Lung (tissue), 12 donors: ENCODE data around the gene UQCC5. TPM values are rescaled to one million over a fixed set of nuclear protein-coding genes. Genes with fewer than 3 reads are reported as not detected.

Experiments
- ATAC-seq: fragments of 200-7000 bp; cut with Tn5 transposase; one replicate; pipeline ENCODE4 v1.9.1; 2020; ENCODE audit warnings: moderate number of reproducible peaks; ENCODE audit not compliant: insufficient read depth, low FRiP score
- DNase-seq, 3 donors: peaks; one replicate each; pipeline ENCODE4 v3.0.0-alpha.2; 2013 to 2017
- H3K27ac ChIP-seq, 2 donors: one replicate each; pipeline ENCODE4 v1.5.1; 2013; ENCODE audit warnings: mild to moderate bottlenecking in 2 of 2, moderate library complexity in 2 of 2, control low read depth in 1 of 2, inconsistent platforms in 1 of 2, low read depth in 1 of 2, low read length in 1 of 2
- H3K27me3 ChIP-seq, 3 donors: one replicate each; pipeline ENCODE4 v1.5.1; 2013; ENCODE audit warnings: low read length in 2 of 3; ENCODE audit not compliant: control insufficient read depth in 3 of 3, insufficient read depth in 3 of 3
- H3K36me3 ChIP-seq, 4 donors: one replicate each; pipeline ENCODE4 v1.5.1; 2013; ENCODE audit warnings: low read length in 4 of 4, mild to moderate bottlenecking in 1 of 4, moderate library complexity in 1 of 4; ENCODE audit not compliant: control insufficient read depth in 4 of 4, insufficient read depth in 4 of 4
- H3K4me1 ChIP-seq, 5 donors: one replicate each; pipeline ENCODE4 v1.5.1; 2013; ENCODE audit warnings: low read length in 5 of 5, mild to moderate bottlenecking in 2 of 5, moderate library complexity in 1 of 5; ENCODE audit not compliant: control insufficient read depth in 5 of 5, insufficient read depth in 5 of 5
- H3K4me3 ChIP-seq: one replicate; pipeline ENCODE4 v1.5.1; 2013; ENCODE audit warnings: mild to moderate bottlenecking, control low read depth, moderate library complexity
- H3K9ac ChIP-seq, 2 donors: one replicate each; pipeline ENCODE4 v1.5.1; 2013; ENCODE audit warnings: low read length in 2 of 2, control low read depth in 1 of 2; ENCODE audit not compliant: insufficient read depth in 1 of 2
- H3K9me3 ChIP-seq, 4 donors: one replicate each; pipeline ENCODE4 v1.5.1; 2013; ENCODE audit warnings: low read length in 3 of 4, mild to moderate bottlenecking in 1 of 4, moderate library complexity in 1 of 4; ENCODE audit not compliant: control insufficient read depth in 4 of 4, insufficient read depth in 3 of 4
- WGBS, 2 donors: extraction: QIAGEN DNeasy Blood & Tissue Kit; methylation state at CpG; one replicate each; pipeline ENCODE4 v1.1.7; 2013; 5-methylcytosine and 5-hydroxymethylcytosine counted together
- polyA plus RNA-seq, 2 donors: library from polyadenylated mRNA; stranded (reverse); fragments of 200-250 nt; gene quantifications; one replicate each; pipeline ENCODE4 v1.2.1, GENCODE V29; 2013
- total RNA-seq, 2 donors: library from RNA; depleted of rRNA in 1 of 2; stranded (reverse); fragments of >200 nt in 1 of 2; gene quantifications; one replicate each; pipeline ENCODE4 v1.2.1, GENCODE V29; 2014 to 2021
- TF ChIP-seq, protein P1 (sequence below): IDR thresholded peaks from 2 replicates; pipeline ENCODE4 v1.5.1; 2012; ENCODE audit warnings: mild to moderate bottlenecking; ENCODE audit errors: control extremely low read depth, extremely low read depth
- donor health status: control.
- donor health status: control.
- donor health status: Bipolar disorder and iron deficiency.
- donor health status: healthy.
- donor health status: DM: yes; HTN: yes; CAD: no.

UQCC5 gene
- total and polyA plus RNA-seq, 4 donors = 3.1 to 104 (median 25.9) TPM

DNA sequence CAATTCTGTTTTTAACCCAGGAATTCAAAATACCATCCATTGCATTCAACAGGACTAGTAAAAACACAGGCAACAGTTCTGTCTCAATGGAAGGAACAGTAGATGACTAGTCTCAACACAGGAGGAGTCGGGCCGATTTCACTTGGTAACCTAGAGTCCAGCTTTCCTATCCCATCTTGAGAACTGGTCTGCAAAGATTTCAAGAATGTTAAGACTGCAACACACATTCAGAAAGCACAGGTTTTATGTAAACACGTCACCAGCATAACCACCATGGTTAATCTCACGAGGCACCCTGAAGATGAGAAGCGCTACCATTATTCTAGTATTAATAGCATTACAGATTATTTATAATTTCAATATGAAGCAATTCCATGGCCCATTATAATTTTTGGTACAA lies 22.0 kb downstream of the UQCC5 start:
- Histone ChIP-seq H3K4me3 (no peak overlapping the region), H3K9me3 (no peaks in the 10 kb centered on the region), H3K36me3 (peaks cover 25 to 44% (median 29%) of the 10 kb centered on the region in 4 donors), H3K4me1 (peaks cover 0 to 7% (median 0%) of the 10 kb centered on the region in 5 donors), H3K9ac (no peak overlapping the region), H3K27ac (no peak overlapping the region), H3K27me3 (no peaks in the 10 kb centered on the region)
- TF ChIP-seq, protein P1, sequence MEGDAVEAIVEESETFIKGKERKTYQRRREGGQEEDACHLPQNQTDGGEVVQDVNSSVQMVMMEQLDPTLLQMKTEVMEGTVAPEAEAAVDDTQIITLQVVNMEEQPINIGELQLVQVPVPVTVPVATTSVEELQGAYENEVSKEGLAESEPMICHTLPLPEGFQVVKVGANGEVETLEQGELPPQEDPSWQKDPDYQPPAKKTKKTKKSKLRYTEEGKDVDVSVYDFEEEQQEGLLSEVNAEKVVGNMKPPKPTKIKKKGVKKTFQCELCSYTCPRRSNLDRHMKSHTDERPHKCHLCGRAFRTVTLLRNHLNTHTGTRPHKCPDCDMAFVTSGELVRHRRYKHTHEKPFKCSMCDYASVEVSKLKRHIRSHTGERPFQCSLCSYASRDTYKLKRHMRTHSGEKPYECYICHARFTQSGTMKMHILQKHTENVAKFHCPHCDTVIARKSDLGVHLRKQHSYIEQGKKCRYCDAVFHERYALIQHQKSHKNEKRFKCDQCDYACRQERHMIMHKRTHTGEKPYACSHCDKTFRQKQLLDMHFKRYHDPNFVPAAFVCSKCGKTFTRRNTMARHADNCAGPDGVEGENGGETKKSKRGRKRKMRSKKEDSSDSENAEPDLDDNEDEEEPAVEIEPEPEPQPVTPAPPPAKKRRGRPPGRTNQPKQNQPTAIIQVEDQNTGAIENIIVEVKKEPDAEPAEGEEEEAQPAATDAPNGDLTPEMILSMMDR = no peak
- ATAC-seq = no peak
- 91 to 96% methylated on average over 5 of the region's 5 CpGs for WGBS, 2 donors
- no peak for DNase-seq

DNA sequence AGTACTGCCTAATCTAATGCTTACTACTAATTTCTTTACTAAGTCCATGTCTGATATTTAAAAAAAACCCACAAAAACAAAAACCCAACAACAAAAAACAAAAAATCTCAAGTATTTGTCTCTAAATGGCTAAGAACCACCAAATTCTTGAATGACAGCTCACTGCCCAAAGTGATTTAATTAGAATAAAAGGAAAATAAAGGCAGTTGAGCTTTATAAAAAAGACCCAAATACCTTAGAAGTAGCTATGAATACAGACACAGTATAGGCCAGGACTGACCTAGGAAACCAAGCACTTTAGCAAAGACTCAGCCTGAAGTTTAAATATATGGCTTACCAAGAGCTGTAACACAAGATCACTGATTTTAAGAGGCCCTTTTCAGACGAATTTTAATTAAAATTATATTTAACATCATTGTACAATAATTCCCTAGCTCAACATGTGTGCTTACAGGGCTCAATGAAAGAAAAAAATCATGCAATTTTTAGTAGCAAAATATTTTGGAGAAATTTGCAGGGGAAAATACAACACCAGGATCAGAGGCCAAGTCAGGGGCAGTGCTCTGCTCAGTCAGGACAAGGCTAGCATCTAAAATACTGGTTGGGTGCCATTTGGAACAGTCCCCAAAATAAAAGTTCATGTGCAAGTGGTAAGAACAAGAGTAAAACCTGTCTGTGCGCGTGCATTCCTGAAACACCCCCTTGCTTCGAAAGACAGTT lies 24.8 kb downstream of the UQCC5 start:
- TF ChIP-seq, protein P1 = no peak
- Histone ChIP-seq H3K36me3 (peaks cover 18 to 40% (median 34%) of the 10 kb centered on the region in 4 donors), H3K27me3 (no peaks in the 10 kb centered on the region), H3K9ac (no peak overlapping the region), H3K4me3 (no peak overlapping the region), H3K4me1 (peaks cover 0 to 1% (median 0%) of the 10 kb centered on the region in 5 donors), H3K27ac (no peak overlapping the region), H3K9me3 (no peaks in the 10 kb centered on the region)
- DNase-seq = no peak
- no peak for ATAC-seq
- 72 to 78% methylated on average over 4 of the region's 4 CpGs for WGBS, 2 donors

DNA sequence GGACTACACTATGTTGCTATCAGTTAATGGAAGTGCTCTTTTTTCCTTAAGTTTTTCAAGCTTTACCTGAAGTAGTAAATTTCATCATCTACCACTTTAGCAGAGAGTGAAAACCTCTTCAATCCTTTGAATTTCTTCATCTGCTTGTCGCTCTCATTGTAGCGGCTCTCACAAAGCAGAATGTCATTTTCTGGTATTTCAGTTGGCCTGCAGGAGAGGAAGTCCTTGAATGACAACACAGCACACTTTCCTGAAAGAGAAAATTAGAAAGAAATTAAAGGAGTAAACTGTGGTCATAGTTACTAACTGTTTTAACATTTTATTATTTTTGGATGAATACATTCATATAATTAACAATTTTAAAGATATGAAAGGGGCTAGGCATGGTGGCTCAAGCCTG lies 27.6 kb downstream of the UQCC5 start:
- no peaks in the 10 kb centered on the region for H3K9me3 ChIP-seq
- TF ChIP-seq, protein P1 = no peak
- no peak overlapping the region for H3K4me3 ChIP-seq
- H3K27ac ChIP-seq = peak overlapping the region in 1 of 2 donors; percentile 63
- H3K36me3 ChIP-seq = peaks cover 10 to 33% (median 27%) of the 10 kb centered on the region in 4 donors
- ATAC-seq (no peak), DNase-seq (no peak)
- H3K9ac ChIP-seq = no peak overlapping the region
- 36 to 70% methylated on average over 2 of the region's 2 CpGs for WGBS, 2 donors
- H3K4me1 ChIP-seq = peaks cover 0 to 1% (median 0%) of the 10 kb centered on the region in 5 donors
- H3K27me3 ChIP-seq = no peaks in the 10 kb centered on the region
